Brain microvascular endothelial cell (primary cell): ENCODE measurements around the gene REV1.
A peak's percentile ranks its signal among the peaks of the same experiment; 100 is the strongest.

Source experiments
- DNase-seq: peaks from one replicate; pipeline ENCODE4 v3.0.0-alpha.2; 2020
- H3K27ac ChIP-seq: fragments of 250-450 bp; sonication (Bioruptor Pico); 2 replicates; pipeline ENCODE4 v1.5.1; 2020; ENCODE audit warnings: mild to moderate bottlenecking, moderate library complexity
- H3K27me3 ChIP-seq: fragments of 250-450 bp; sonication (Bioruptor Pico); replicated peaks from 2 replicates; pipeline ENCODE4 v1.5.1; 2020; ENCODE audit warnings: mild to moderate bottlenecking
- H3K36me3 ChIP-seq: fragments of 250-450 bp; sonication (Bioruptor Pico); replicated peaks from 2 replicates; pipeline ENCODE4 v1.5.1; 2020; ENCODE audit warnings: mild to moderate bottlenecking
- H3K4me3 ChIP-seq: 2 replicates; pipeline ENCODE4 v1.5.1; 2011; ENCODE audit warnings: low read depth, mild to moderate bottlenecking, control low read depth, low read length, moderate library complexity
- in situ Hi-C: cut with HindIII; loops from 2 replicates; pipeline ENCODE4 v1.10.0; 2017; ENCODE audit warnings: low sequenced_read_pairs, low pct_ligation_motif_present
- TF ChIP-seq, protein P1 (sequence below): IDR thresholded peaks from 2 replicates; pipeline ENCODE4 v1.5.1; 2011; ENCODE audit warnings: low read depth, mild to moderate bottlenecking, moderate library complexity, low read length, control low read depth, inconsistent platforms; ENCODE audit errors: missing control alignments

The REV1 gene

DNA sequence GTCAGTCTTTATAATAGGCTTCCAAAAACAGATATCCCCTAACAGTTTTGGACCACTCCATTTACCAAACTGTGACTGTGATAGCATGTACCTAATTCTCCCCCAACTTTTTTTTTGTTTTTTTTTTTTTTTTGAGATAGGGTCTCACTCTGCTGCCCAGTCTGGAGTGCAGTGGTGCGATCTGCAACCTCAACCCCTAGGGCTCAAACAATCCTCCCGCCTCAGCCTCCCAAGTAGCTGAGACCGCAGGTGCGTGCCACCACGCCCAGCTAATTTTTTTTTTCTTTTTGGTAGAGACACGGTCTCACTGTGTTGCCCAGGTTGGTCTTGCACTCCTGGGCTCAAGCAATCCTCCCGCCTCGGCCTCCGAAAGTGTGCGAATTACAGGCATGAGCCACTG lies 52.9 kb downstream of the REV1 start:
- in situ Hi-C loops = no loop called here
- Histone ChIP-seq H3K4me3 (no peak overlapping the region), H3K27me3 (no peaks in the 10 kb centered on the region), H3K36me3 (peaks cover 12% of the 10 kb centered on the region), H3K27ac (no peak overlapping the region)
- no peak for DNase-seq
- TF ChIP-seq, protein P1, sequence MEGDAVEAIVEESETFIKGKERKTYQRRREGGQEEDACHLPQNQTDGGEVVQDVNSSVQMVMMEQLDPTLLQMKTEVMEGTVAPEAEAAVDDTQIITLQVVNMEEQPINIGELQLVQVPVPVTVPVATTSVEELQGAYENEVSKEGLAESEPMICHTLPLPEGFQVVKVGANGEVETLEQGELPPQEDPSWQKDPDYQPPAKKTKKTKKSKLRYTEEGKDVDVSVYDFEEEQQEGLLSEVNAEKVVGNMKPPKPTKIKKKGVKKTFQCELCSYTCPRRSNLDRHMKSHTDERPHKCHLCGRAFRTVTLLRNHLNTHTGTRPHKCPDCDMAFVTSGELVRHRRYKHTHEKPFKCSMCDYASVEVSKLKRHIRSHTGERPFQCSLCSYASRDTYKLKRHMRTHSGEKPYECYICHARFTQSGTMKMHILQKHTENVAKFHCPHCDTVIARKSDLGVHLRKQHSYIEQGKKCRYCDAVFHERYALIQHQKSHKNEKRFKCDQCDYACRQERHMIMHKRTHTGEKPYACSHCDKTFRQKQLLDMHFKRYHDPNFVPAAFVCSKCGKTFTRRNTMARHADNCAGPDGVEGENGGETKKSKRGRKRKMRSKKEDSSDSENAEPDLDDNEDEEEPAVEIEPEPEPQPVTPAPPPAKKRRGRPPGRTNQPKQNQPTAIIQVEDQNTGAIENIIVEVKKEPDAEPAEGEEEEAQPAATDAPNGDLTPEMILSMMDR = no peak

DNA sequence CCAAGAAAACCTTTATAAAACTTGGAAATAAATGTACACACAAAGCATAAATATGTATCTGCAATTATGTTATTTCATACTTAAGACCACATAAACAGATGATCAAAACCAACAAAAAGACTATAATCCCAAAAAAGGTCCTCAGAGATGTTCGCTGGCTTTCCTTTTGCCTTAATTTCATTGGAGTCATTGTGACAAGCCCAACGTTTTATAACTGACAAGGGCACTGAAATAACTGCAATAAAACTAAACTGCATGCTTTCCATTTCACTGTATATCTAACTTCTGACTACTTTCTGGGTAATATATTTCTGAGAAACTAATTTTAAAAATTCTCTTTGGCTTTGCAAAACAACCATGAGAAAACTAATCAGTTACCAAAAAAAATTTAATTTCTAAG lies 56.5 kb downstream of the REV1 start:
- H3K27me3 ChIP-seq = no peaks in the 10 kb centered on the region
- DNase-seq = no peak
- TF ChIP-seq, protein P1 = no peak
- peaks cover 14% of the 10 kb centered on the region for H3K36me3 ChIP-seq
- in situ Hi-C loops = no loop called here
- no peak overlapping the region for H3K27ac ChIP-seq
- H3K4me3 ChIP-seq = no peak overlapping the region

DNA sequence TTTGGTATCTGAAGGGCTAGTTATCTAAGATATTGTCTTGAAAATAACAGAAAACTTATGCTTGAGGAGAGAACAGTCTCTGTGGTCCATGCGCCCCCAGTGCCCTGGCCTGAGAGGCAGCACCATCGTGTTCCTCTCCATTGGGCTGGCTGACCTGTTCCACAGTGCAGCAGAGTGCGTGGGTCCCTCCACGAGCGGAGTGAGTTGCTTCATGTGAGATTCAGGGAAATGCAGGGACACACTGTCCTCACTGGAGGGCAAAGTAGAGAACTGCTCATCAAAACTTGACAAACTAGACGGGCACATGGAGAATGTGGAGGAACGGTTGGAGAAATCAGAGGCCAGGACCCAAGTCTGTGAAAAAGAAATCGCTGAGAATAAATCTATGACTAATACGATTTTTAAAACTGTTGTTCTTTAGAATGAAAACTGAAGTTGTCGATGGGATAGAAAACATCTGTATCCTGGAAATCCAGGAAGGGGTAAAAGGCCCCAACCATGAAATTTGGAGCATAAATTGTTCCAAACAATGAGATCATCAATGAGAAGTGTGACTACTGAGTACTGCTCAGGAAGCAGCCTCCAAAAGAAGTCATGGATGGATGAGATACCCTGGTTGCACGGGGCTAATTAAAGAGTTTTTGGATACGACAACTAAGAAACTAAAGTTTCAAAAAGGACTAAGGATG lies 58.1 kb downstream of the REV1 start:
- no peak overlapping the region for H3K27ac ChIP-seq
- no peak overlapping the region for H3K4me3 ChIP-seq
- H3K36me3 ChIP-seq = peaks cover 15% of the 10 kb centered on the region
- in situ Hi-C loops = no loop called here
- H3K27me3 ChIP-seq = no peaks in the 10 kb centered on the region
- no peak for DNase-seq
- TF ChIP-seq, protein P1 = no peak

DNA sequence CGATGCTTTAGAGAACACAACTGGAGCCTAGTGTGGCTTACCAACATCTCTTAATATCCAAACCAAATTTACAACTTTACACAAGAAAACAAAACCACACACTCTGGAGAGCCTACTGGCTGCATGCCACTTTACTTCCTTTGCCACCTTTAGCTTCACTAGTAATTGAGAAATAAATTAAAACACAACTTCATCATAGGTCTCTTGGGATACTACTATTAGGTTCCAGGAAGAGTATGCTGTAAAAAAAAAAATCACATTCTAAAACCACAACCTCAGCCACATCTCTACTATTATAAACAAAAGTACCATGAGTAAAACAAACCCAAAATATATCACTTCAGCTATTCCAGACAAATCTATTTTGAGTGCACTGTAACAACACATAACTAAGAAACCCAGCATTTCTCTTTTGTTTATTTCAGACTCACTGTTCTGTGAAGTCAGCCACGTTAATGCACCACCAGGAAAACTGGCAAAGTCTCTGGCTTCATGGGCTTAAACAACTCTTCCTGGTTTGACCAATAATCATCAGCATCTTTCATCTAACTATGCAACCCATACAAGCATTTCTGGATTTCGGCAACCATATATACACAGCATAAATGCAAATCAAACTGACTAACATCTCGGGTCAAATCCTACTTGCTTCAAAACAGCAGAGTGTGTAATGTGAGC lies 59.1 kb downstream of the REV1 start:
- peaks cover 15% of the 10 kb centered on the region for H3K36me3 ChIP-seq
- H3K27ac ChIP-seq = no peak overlapping the region
- no peak overlapping the region for H3K4me3 ChIP-seq
- no peak for DNase-seq
- H3K27me3 ChIP-seq = no peaks in the 10 kb centered on the region
- in situ Hi-C loops = no loop called here
- TF ChIP-seq, protein P1 = no peak

DNA sequence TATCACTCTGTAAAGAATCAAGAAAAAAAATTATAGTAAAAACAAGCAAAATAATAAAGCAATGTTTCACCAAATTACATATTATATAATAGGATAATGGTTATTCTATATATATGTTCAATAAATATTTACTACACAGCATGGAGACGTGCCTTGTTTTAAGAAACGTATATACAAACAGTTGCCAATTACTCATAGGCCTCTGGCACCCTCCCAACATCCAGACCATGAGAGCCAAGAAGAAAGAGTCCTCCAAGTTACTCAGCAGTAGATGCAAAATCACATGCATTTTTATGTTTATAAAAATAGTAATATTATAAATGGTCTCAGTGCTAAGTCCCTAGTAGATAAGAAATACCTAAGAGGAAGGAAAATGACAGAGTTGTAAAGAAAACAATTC lies 64.8 kb downstream of the REV1 start:
- Histone ChIP-seq H3K36me3 (peaks cover 27% of the 10 kb centered on the region), H3K27ac (peak overlapping the region; percentile 29), H3K27me3 (no peaks in the 10 kb centered on the region), H3K4me3 (no peak overlapping the region)
- TF ChIP-seq, protein P1 = no peak
- in situ Hi-C loops = no loop called here
- DNase-seq = peak; percentile 91
